Spinal cord (tissue), 10 donors: ENCODE results near the gene METRNL. TPM values are rescaled to one million over a fixed set of nuclear protein-coding genes. Genes with fewer than 3 reads are reported as not detected.
"Not testable (repeated sequence)": the region's sequence is repeated elsewhere in the genome, so short reads cannot be mapped to it uniquely, and the experiment has no call there.

Experiments used
- DNase-seq, 6 donors: peaks; one replicate each; pipeline versions ENCODE4 v3.0.0 to v3.0.0-alpha.2; 2013 to 2015; ENCODE audit warnings: low spot score in 6 of 6, low read depth in 4 of 6
- H3K27ac ChIP-seq: one replicate; pipeline ENCODE4 v1.5.1; 2013; ENCODE audit warnings: low read depth, low read length, control low read depth
- H3K27me3 ChIP-seq: one replicate; pipeline ENCODE4 v1.6.1; 2013; ENCODE audit warnings: low read length; ENCODE audit not compliant: control insufficient read depth, insufficient read depth
- H3K36me3 ChIP-seq: one replicate; pipeline ENCODE4 v1.6.1; 2013; ENCODE audit warnings: low read length; ENCODE audit not compliant: control insufficient read depth, insufficient read depth
- H3K4me1 ChIP-seq: one replicate; pipeline ENCODE4 v1.6.1; 2013; ENCODE audit warnings: low read length; ENCODE audit not compliant: control insufficient read depth, insufficient read depth
- H3K4me3 ChIP-seq: one replicate; pipeline ENCODE4 v1.5.1; 2013; ENCODE audit warnings: low read depth, low read length, control low read depth
- H3K9me3 ChIP-seq: one replicate; pipeline ENCODE4 v1.6.1; 2013; ENCODE audit warnings: low read length; ENCODE audit not compliant: control insufficient read depth, insufficient read depth
- WGBS: methylation state at CpG from one replicate; pipeline ENCODE4 v1.1.5; 2013; ENCODE audit warnings: missing lambda C conversion rate; ENCODE audit not compliant: insufficient coverage; 5-methylcytosine and 5-hydroxymethylcytosine counted together
- polyA plus RNA-seq, 2 donors: library from polyadenylated mRNA; unstranded; fragments of 120-200 nt; gene quantifications; one replicate each; pipeline ENCODE4 v1.2.1, GENCODE V29; 2013; ENCODE audit not compliant: insufficient read length in 2 of 2
- total RNA-seq, 2 donors: library from RNA; depleted of rRNA in 1 of 2; stranded (reverse); fragments of 120-200 nt in 1 of 2; fragments of >200 nt in 1 of 2; gene quantifications; one replicate each; pipeline versions ENCODE4 v1.2.3 to v1.2.4, GENCODE V29; 2013 to 2014
- donor health status: healthy.

The METRNL gene
- total and polyA plus RNA-seq, 4 donors: 35.7 to 133 (median 47.8) TPM

- DNase-seq: no peak
- H3K4me3 ChIP-seq: no peak overlapping the region
- H3K27ac ChIP-seq: peak overlapping the region; percentile 25
- H3K36me3 ChIP-seq: peaks cover 28% of the 10 kb centered on the region
- WGBS: 64% methylated on average over 30 of the region's 30 CpGs
- peaks cover 13% of the 10 kb centered on the region for H3K4me1 ChIP-seq
- H3K9me3 ChIP-seq: no peaks in the 10 kb centered on the region
- no peaks in the 10 kb centered on the region for H3K27me3 ChIP-seq
Observed at GRCh38 chr17:83037084-83037873, 42.1 kb upstream of the METRNL start.

- Histone ChIP-seq H3K27me3 (no peaks in the 10 kb centered on the region), H3K4me3 (no peak overlapping the region), H3K36me3 (peaks cover 23% of the 10 kb centered on the region), H3K4me1 (peaks cover 13% of the 10 kb centered on the region), H3K27ac (peak overlapping the region; percentile 25), H3K9me3 (peaks cover 1% of the 10 kb centered on the region)
- WGBS: no CpG with 5 or more reads among the region's 9 CpGs
- peak in 1 of 6 donors; percentile 27 for DNase-seq
Observed at GRCh38 chr17:83037874-83038165, 41.6 kb upstream of the METRNL start.

GRCh38 chr17:83038983-83039382, 40.4 kb upstream of the METRNL start:
- not testable (repeated sequence) for H3K9me3 ChIP-seq, DNase-seq, H3K4me3 ChIP-seq, H3K27ac ChIP-seq, H3K27me3 ChIP-seq
- Histone ChIP-seq H3K36me3 (peaks cover 21% of the 10 kb centered on the region), H3K4me1 (peaks cover 13% of the 10 kb centered on the region)
- WGBS: 100% methylated on average over 3 of the region's 24 CpGs

GRCh38 chr17:83041305-83041704, 38.1 kb upstream of the METRNL start:
- Histone ChIP-seq H3K27me3 (no peaks in the 10 kb centered on the region), H3K36me3 (peaks cover 13% of the 10 kb centered on the region), H3K4me3 (no peak overlapping the region), H3K9me3 (peaks cover 1% of the 10 kb centered on the region), H3K4me1 (peaks cover 13% of the 10 kb centered on the region), H3K27ac (no peak overlapping the region)
- WGBS: 100% methylated on average over 1 of the region's 3 CpGs
- DNase-seq: no peak

GRCh38 chr17:83042522-83043158, 36.8 kb upstream of the METRNL start:
- H3K9me3 ChIP-seq: peaks cover 1% of the 10 kb centered on the region
- H3K27me3 ChIP-seq: no peaks in the 10 kb centered on the region
- whole genome bisulfite sequencing: no CpG with 5 or more reads among the region's 8 CpGs
- H3K36me3 ChIP-seq: peaks cover 10% of the 10 kb centered on the region
- H3K4me1 ChIP-seq: peaks cover 2% of the 10 kb centered on the region
- no peak overlapping the region for H3K4me3 ChIP-seq
- no peak for DNase-seq
- no peak overlapping the region for H3K27ac ChIP-seq

- not testable (repeated sequence) for DNase-seq, H3K27me3 ChIP-seq, H3K27ac ChIP-seq, H3K9me3 ChIP-seq, H3K36me3 ChIP-seq, H3K4me1 ChIP-seq, H3K4me3 ChIP-seq
- 98% methylated on average over 16 of the region's 18 CpGs for WGBS
Observed at GRCh38 chr17:83044479-83044878, 34.9 kb upstream of the METRNL start.

GRCh38 chr17:83046448-83047181, 32.8 kb upstream of the METRNL start:
- no peak overlapping the region for H3K4me3 ChIP-seq
- peak in 1 of 6 donors; percentile 71 for DNase-seq
- H3K27ac ChIP-seq: no peak overlapping the region
- H3K9me3 ChIP-seq: peaks cover 1% of the 10 kb centered on the region
- no peaks in the 10 kb centered on the region for H3K27me3 ChIP-seq
- peaks cover 8% of the 10 kb centered on the region for H3K4me1 ChIP-seq
- 98% methylated on average over 10 of the region's 12 CpGs for WGBS
- H3K36me3 ChIP-seq: peaks cover 6% of the 10 kb centered on the region

- Histone ChIP-seq H3K4me1 (peaks cover 11% of the 10 kb centered on the region), H3K27me3 (no peaks in the 10 kb centered on the region), H3K27ac (no peak overlapping the region), H3K36me3 (peaks cover 6% of the 10 kb centered on the region), H3K4me3 (no peak overlapping the region), H3K9me3 (peaks cover 1% of the 10 kb centered on the region)
- no CpG with 5 or more reads among the region's 2 CpGs for WGBS
- no peak for DNase-seq
Observed at GRCh38 chr17:83047182-83047478, 32.3 kb upstream of the METRNL start.

GRCh38 chr17:83047818-83048475, 31.5 kb upstream of the METRNL start:
- DNase-seq, H3K4me3 ChIP-seq, H3K27me3 ChIP-seq, H3K36me3 ChIP-seq, H3K9me3 ChIP-seq, H3K27ac ChIP-seq: not testable (repeated sequence)
- H3K4me1 ChIP-seq: peaks cover 17% of the 10 kb centered on the region
- WGBS: 97% methylated on average over 7 of the region's 12 CpGs
